ENCODE measurements around the gene FBXW7. TPM values are rescaled to one million over a fixed set of nuclear protein-coding genes. Genes with fewer than 3 reads are reported as not detected.

FBXW7 gene
- total RNA-seq, 1 experiment from 2014 or later = 27.1 TPM

DNA sequence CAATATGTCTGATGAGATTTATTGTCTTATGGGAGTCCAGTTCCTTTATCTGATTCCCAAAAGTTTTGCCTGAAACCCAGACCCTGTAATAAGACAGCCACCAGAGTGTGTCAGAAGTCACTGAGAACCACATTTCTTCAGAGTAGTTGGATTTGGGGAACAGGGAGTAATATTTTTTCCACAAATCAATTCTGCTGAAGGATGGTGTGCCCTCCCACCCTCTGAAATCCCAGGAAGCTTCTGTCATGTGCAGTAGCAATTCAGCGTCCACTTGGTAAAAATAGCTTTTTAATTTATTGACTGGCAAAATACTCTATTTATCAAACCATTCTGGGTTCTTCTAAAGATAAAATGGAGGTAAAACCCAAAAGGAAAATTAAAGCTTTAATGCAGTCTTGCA is 229.4 kb downstream of the FBXW7 start:
- no peak overlapping the region for H3K4me3 Mint-ChIP-seq
- Histone ChIP-seq H3K79me2 (ENCODE audit: insufficient read depth, low read length) (no peaks in the 10 kb centered on the region), H3K27me3 (ENCODE audit: insufficient read depth, low read length) (no peaks in the 10 kb centered on the region), H2BK12ac (ENCODE audit: insufficient read length, low read depth, low read length) (no peak overlapping the region), H2AK5ac (ENCODE audit: insufficient read length, low read length) (no peak overlapping the region), H2BK15ac (ENCODE audit: low read depth, low read length) (no peak overlapping the region), H2BK5ac (ENCODE audit: insufficient read length, low read length) (no peak overlapping the region), H3T11ph (ENCODE audit: low read length) (no peak overlapping the region), H3K18ac (ENCODE audit: insufficient read length, low read depth, low read length) (no peak overlapping the region), H3K56ac (ENCODE audit: insufficient read length, low read depth, low read length) (no peak overlapping the region), H3K23me2 (ENCODE audit: insufficient read length, low read depth, low read length, poor library complexity, severe bottlenecking) (no peaks in the 10 kb centered on the region), H2BK20ac (ENCODE audit: low read depth, low read length, poor library complexity, severe bottlenecking) (no peak overlapping the region), H4K8ac (replicated peaks; ENCODE audit: insufficient read length, low read depth, low read length) (no peak overlapping the region), H4K20me1 (ENCODE audit: control insufficient read depth, insufficient read depth, insufficient read length) (no peaks in the 10 kb centered on the region), H3K4ac (ENCODE audit: low read depth, low read length) (no peak overlapping the region), H3K23ac (ENCODE audit: insufficient read length, low read depth, low read length) (no peak overlapping the region), H2AFZ (ENCODE audit: low read length) (no peak overlapping the region), H2BK120ac (ENCODE audit: low read depth, low read length, poor library complexity, severe bottlenecking) (no peak overlapping the region), H3K4me2 (ENCODE audit: insufficient read depth, insufficient read length, low read length) (no peak overlapping the region), H4K91ac (ENCODE audit: insufficient read length, low read depth, low read length) (no peak overlapping the region), H3K27ac (ENCODE audit: insufficient read length, low read depth, low read length) (no peak overlapping the region), H3K4me1 (ENCODE audit: insufficient read depth, low read length) (peaks cover 2% of the 10 kb centered on the region; the same call in 1 of the 2 replicates), H3K79me1 (ENCODE audit: insufficient read depth, low read depth, low read length, poor library complexity, severe bottlenecking) (no peaks in the 10 kb centered on the region), H4K5ac (ENCODE audit: insufficient read length, low read depth, low read length) (no peak overlapping the region), H3K9ac (ENCODE audit: extremely low read depth, insufficient read length, low read length) (no peak overlapping the region), H3K9me3 (ENCODE audit: control insufficient read depth, low read depth, low read length) (no peaks in the 10 kb centered on the region), H3K14ac (ENCODE audit: insufficient read depth, low read length) (no peak overlapping the region)
- no peaks in the 10 kb centered on the region for H3K9me3 Mint-ChIP-seq
- no peak overlapping the region for H3K27ac Mint-ChIP-seq
- no peak for DNase-seq
- WGBS (ENCODE audit: extremely low coverage, insufficient read length, low lambda C conversion rate) = no CpG with 5 or more reads among the region's 1 CpG
- TF ChIP-seq, protein P1, sequence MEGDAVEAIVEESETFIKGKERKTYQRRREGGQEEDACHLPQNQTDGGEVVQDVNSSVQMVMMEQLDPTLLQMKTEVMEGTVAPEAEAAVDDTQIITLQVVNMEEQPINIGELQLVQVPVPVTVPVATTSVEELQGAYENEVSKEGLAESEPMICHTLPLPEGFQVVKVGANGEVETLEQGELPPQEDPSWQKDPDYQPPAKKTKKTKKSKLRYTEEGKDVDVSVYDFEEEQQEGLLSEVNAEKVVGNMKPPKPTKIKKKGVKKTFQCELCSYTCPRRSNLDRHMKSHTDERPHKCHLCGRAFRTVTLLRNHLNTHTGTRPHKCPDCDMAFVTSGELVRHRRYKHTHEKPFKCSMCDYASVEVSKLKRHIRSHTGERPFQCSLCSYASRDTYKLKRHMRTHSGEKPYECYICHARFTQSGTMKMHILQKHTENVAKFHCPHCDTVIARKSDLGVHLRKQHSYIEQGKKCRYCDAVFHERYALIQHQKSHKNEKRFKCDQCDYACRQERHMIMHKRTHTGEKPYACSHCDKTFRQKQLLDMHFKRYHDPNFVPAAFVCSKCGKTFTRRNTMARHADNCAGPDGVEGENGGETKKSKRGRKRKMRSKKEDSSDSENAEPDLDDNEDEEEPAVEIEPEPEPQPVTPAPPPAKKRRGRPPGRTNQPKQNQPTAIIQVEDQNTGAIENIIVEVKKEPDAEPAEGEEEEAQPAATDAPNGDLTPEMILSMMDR (conservative IDR thresholded peaks at IDR 0.05) = no peak
- peaks cover 12 to 14% of the 10 kb centered on the region in 2 experiments for H3K4me1 Mint-ChIP-seq
- no peaks in the 10 kb centered on the region for H3K36me3 Mint-ChIP-seq (ENCODE audit: insufficient read depth in 1 of 3, low read depth in 3 of 3)
- no peaks in the 10 kb centered on the region for H3K27me3 Mint-ChIP-seq (ENCODE audit: low read depth)
